ENCODE measurements around the gene ZNF830.

ZNF830 gene

DNA sequence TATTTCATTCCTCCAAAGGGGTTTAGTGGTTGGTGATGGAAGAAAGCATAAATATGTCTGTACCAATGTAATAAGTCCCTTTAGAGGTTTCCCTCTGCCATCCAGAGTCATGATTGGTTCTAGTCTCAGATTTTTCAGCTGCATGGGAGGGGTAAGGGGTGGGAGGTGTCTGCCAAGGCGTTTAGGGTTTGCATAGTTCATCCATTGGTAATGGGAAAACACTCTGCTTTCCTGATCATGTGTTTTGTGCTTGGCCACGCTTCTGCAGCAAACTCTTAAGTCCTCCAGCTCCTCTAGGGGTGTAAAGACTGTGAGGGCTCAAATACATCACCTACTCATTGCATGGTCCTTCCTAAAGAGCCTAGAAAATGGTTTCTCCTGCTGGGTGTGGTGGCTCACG lies 48.8 kb downstream of the ZNF830 start:
- Histone ChIP-seq H3K27ac (ENCODE audit: low read depth, low read length) (no peak overlapping the region), H2BK15ac (replicated peaks; ENCODE audit: low read depth) (no peak overlapping the region), H3K79me1 (ENCODE audit: low read length) (no peaks in the 10 kb centered on the region), H3K27me3 (ENCODE audit: insufficient read depth, low read length, poor library complexity) (no peaks in the 10 kb centered on the region), H4K8ac (ENCODE audit: low read depth, low read length) (no peak overlapping the region), H3K36me3 (ENCODE audit: control insufficient read depth, insufficient read depth, low read length) (peaks cover 2% of the 10 kb centered on the region), H3K56ac (ENCODE audit: low read length) (no peak overlapping the region), H3K4ac (ENCODE audit: low read depth, low read length) (no peak overlapping the region), H3K9ac (ENCODE audit: low read length) (no peak overlapping the region), H3K4me3 (ENCODE audit: low read length) (no peak overlapping the region), H2BK5ac (ENCODE audit: low read length) (no peak overlapping the region), H2BK120ac (ENCODE audit: low read depth, low read length) (no peak overlapping the region), H4K5ac (ENCODE audit: low read length) (no peak overlapping the region), H3K4me2 (ENCODE audit: low read length) (no peak overlapping the region), H3K23ac (ENCODE audit: low read length) (no peak overlapping the region), H3K4me1 (ENCODE audit: control insufficient read depth, low read depth, low read length) (no peaks in the 10 kb centered on the region), H2AK5ac (ENCODE audit: low read length) (no peak overlapping the region), H3K18ac (ENCODE audit: low read length) (no peak overlapping the region), H3K79me2 (ENCODE audit: control insufficient read depth, insufficient read depth, low read length) (no peaks in the 10 kb centered on the region)
- peak; percentile 15 for DNase-seq
- no CpG with 5 or more reads among the region's 3 CpGs for whole genome bisulfite sequencing (ENCODE audit: extremely low coverage, insufficient coverage, low lambda C conversion rate)

DNA sequence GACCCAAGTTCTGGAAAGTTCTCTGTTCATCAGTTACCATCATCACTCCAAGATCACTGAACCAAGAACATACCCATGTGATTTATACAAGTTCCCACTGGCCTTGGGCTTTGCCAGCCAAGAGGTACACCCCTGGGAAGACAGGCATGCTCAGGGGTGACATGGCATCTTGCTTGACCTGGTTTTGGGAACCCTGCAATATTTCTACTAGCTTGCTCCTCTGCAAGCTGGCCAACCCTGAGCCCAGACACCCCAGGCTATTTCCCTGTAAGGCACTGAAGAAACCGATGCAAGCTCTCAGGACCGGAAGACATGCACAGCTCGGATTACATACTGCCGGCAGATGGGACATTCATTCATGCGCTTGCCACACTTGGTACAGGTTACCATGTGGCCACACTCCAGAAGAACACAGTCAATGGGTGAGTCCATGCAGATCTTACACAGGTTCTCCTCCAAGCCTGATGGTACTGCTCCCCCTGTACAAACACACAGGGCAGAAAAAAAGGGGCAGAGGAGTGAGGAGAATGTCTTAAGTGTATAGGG lies 50.4 kb downstream of the ZNF830 start:
- Histone ChIP-seq H3K4me3 (ENCODE audit: low read length) (no peak overlapping the region), H3K4me1 (ENCODE audit: control insufficient read depth, low read depth, low read length) (no peaks in the 10 kb centered on the region), H3K56ac (ENCODE audit: low read length) (no peak overlapping the region), H3K36me3 (ENCODE audit: control insufficient read depth, insufficient read depth, low read length) (peaks cover 1% of the 10 kb centered on the region), H3K23ac (ENCODE audit: low read length) (no peak overlapping the region), H3K4me2 (ENCODE audit: low read length) (no peak overlapping the region), H3K79me2 (ENCODE audit: control insufficient read depth, insufficient read depth, low read length) (no peaks in the 10 kb centered on the region), H3K79me1 (ENCODE audit: low read length) (no peaks in the 10 kb centered on the region), H2AK5ac (ENCODE audit: low read length) (no peak overlapping the region), H2BK15ac (replicated peaks; ENCODE audit: low read depth) (no peak overlapping the region), H4K8ac (ENCODE audit: low read depth, low read length) (no peak overlapping the region), H2BK5ac (ENCODE audit: low read length) (no peak overlapping the region), H3K27me3 (ENCODE audit: insufficient read depth, low read length, poor library complexity) (no peaks in the 10 kb centered on the region), H3K27ac (ENCODE audit: low read depth, low read length) (no peak overlapping the region), H2BK120ac (ENCODE audit: low read depth, low read length) (no peak overlapping the region), H3K9ac (ENCODE audit: low read length) (no peak overlapping the region), H4K5ac (ENCODE audit: low read length) (no peak overlapping the region), H3K18ac (ENCODE audit: low read length) (no peak overlapping the region), H3K4ac (ENCODE audit: low read depth, low read length) (no peak overlapping the region)
- DNase-seq = no peak
- no CpG with 5 or more reads among the region's 5 CpGs for WGBS (ENCODE audit: extremely low coverage, insufficient coverage, low lambda C conversion rate)
